HL-60 (cell line): ENCODE measurements around the gene TNFAIP8.

Source experiments
- POLR2AphosphoS5 ChIP-seq: IDR thresholded peaks from 2 replicates; pipeline ENCODE4 v1.6.1; 2012; ENCODE audit warnings: low read depth
- TF ChIP-seq, protein P1 (sequence below): IDR thresholded peaks from one replicate; pipeline ENCODE4 v1.5.1; 2011; ENCODE audit warnings: low read length, control low read depth, inconsistent platforms; ENCODE audit not compliant: insufficient read depth

DNA sequence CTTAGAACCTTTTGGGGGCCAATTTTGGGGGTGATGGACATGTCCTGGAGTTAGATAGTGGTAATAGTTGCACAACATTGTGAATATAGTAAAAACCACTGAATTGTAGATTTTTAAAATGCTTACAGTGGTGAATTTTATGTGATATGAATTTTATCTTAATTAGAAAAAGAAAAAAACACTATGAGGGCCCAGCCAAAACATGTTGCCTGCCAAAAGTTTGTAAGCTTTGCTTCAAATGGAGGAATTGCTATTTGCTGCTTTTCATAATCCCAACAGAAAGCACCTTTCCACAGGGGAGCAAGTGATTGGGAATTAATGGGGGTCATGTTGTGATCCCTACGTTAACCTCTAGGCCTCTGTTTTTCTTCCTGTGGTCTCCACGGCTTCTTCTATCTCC, 19.1 kb downstream of the TNFAIP8 start:
- TF ChIP-seq, protein P1, sequence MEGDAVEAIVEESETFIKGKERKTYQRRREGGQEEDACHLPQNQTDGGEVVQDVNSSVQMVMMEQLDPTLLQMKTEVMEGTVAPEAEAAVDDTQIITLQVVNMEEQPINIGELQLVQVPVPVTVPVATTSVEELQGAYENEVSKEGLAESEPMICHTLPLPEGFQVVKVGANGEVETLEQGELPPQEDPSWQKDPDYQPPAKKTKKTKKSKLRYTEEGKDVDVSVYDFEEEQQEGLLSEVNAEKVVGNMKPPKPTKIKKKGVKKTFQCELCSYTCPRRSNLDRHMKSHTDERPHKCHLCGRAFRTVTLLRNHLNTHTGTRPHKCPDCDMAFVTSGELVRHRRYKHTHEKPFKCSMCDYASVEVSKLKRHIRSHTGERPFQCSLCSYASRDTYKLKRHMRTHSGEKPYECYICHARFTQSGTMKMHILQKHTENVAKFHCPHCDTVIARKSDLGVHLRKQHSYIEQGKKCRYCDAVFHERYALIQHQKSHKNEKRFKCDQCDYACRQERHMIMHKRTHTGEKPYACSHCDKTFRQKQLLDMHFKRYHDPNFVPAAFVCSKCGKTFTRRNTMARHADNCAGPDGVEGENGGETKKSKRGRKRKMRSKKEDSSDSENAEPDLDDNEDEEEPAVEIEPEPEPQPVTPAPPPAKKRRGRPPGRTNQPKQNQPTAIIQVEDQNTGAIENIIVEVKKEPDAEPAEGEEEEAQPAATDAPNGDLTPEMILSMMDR: no peak
- no peak for TF ChIP-seq POLR2AphosphoS5
